ENCODE data around the gene MIER1.
"Not testable (repeated sequence)": the region's sequence is repeated elsewhere in the genome, so short reads cannot be mapped to it uniquely, and the experiment has no call there.

The MIER1 gene

GRCh38 chr1:66947267-66947666, 22.5 kb downstream of the MIER1 start:
- Mint-ChIP-seq H3K9me3 (no peaks in the 10 kb centered on the region), H3K36me3 (ENCODE audit: low read depth) (peaks cover 53% of the 10 kb centered on the region), H3K4me1 (no peaks in the 10 kb centered on the region), H3K4me3 (no peak overlapping the region), H3K27me3 (ENCODE audit: low read depth) (no peaks in the 10 kb centered on the region), H3K27ac (no peak overlapping the region)
- TF ChIP-seq CTCF (IDR thresholded peaks at IDR 0.05; ENCODE audit: unreplicated experiment in 3 of 3), result no peak

- no peak overlapping the region for H3K27ac Mint-ChIP-seq
These were observed 26.7 kb downstream of the MIER1 start for GRCh38 chr1:66951513-66951912.

GRCh38 chr1:66954208-66954607, 29.4 kb downstream of the MIER1 start:
- Mint-ChIP-seq H3K36me3 (ENCODE audit: low read depth) (peaks cover 70% of the 10 kb centered on the region), H3K4me1 (no peaks in the 10 kb centered on the region), H3K27me3 (ENCODE audit: low read depth) (no peaks in the 10 kb centered on the region), H3K4me3 (no peak overlapping the region), H3K27ac (no peak overlapping the region), H3K9me3 (no peaks in the 10 kb centered on the region)
- no peak for TF ChIP-seq CTCF (IDR thresholded peaks at IDR 0.05; ENCODE audit: unreplicated experiment in 3 of 3)

More at GRCh38 chr1:66951513-66951912, 26.7 kb downstream of the MIER1 start:
- H3K4me1 Mint-ChIP-seq, result no peaks in the 10 kb centered on the region
- no peaks in the 10 kb centered on the region for H3K9me3 Mint-ChIP-seq
- H3K4me3 Mint-ChIP-seq, result no peak overlapping the region
- peaks cover 70% of the 10 kb centered on the region for H3K36me3 Mint-ChIP-seq (ENCODE audit: low read depth)
- no peaks in the 10 kb centered on the region for H3K27me3 Mint-ChIP-seq (ENCODE audit: low read depth)
- TF ChIP-seq CTCF (IDR thresholded peaks at IDR 0.05; ENCODE audit: unreplicated experiment in 3 of 3), result no peak

GRCh38 chr1:66957938-66958337, 33.1 kb downstream of the MIER1 start:
- no peak overlapping the region for H3K27ac Mint-ChIP-seq

GRCh38 chr1:66966188-66966873, 41.5 kb downstream of the MIER1 start:
- Mint-ChIP-seq H3K36me3 (ENCODE audit: low read depth) (peaks cover 77% of the 10 kb centered on the region), H3K9me3 (peaks cover 21% of the 10 kb centered on the region)
- not testable (repeated sequence) for H3K27ac Mint-ChIP-seq; H3K4me1 Mint-ChIP-seq; H3K27me3 Mint-ChIP-seq (ENCODE audit: low read depth); H3K4me3 Mint-ChIP-seq

More at GRCh38 chr1:66957938-66958337, 33.1 kb downstream of the MIER1 start:
- no peaks in the 10 kb centered on the region for H3K27me3 Mint-ChIP-seq (ENCODE audit: low read depth)
- H3K4me1 Mint-ChIP-seq, result no peaks in the 10 kb centered on the region
- no peak for TF ChIP-seq CTCF (IDR thresholded peaks at IDR 0.05; ENCODE audit: unreplicated experiment in 3 of 3)
- H3K36me3 Mint-ChIP-seq (ENCODE audit: low read depth), result peaks cover 72% of the 10 kb centered on the region
- H3K9me3 Mint-ChIP-seq, result no peaks in the 10 kb centered on the region
- no peak overlapping the region for H3K4me3 Mint-ChIP-seq

GRCh38 chr1:66968574-66968973, 43.8 kb downstream of the MIER1 start:
- Mint-ChIP-seq H3K36me3 (ENCODE audit: low read depth) (peaks cover 77% of the 10 kb centered on the region), H3K4me1 (no peaks in the 10 kb centered on the region), H3K9me3 (peaks cover 21% of the 10 kb centered on the region), H3K27ac (no peak overlapping the region), H3K4me3 (no peak overlapping the region), H3K27me3 (ENCODE audit: low read depth) (no peaks in the 10 kb centered on the region)
- TF ChIP-seq CTCF (IDR thresholded peaks at IDR 0.05; ENCODE audit: unreplicated experiment in 3 of 3), result no peak
